HEK293 (cell line): ENCODE measurements around the gene KRTAP5-9.
"Not testable (repeated sequence)": the region's sequence is repeated elsewhere in the genome, so short reads cannot be mapped to it uniquely, and the experiment has no call there.

Source experiments
- BCL11A ChIP-seq: fragments of 450-650 bp; formaldehyde crosslinking; IDR thresholded peaks from 2 replicates; pipeline ENCODE4 v1.5.1; 2016; ENCODE audit warnings: low read depth, missing biosample characterization, missing genetic modification characterization
- CTCF ChIP-seq: fragments of 450-650 bp; formaldehyde crosslinking; IDR thresholded peaks from 2 replicates; pipeline ENCODE4 v1.5.1; 2016; ENCODE audit warnings: missing biosample characterization, missing genetic modification characterization
- KLF16 ChIP-seq: fragments of 450-650 bp; formaldehyde crosslinking; IDR thresholded peaks from 2 replicates; pipeline ENCODE4 v1.5.1; 2017; ENCODE audit warnings: missing biosample characterization, missing genetic modification characterization
- KLF17 ChIP-seq: fragments of 450-650 bp; formaldehyde crosslinking; IDR thresholded peaks from 2 replicates; pipeline ENCODE4 v1.5.1; 2016; ENCODE audit warnings: missing biosample characterization, missing genetic modification characterization
- REST ChIP-seq: fragments of 450-650 bp; formaldehyde crosslinking; IDR thresholded peaks from 2 replicates; pipeline ENCODE4 v1.5.1; 2016; ENCODE audit warnings: missing biosample characterization, missing genetic modification characterization
- YY1 ChIP-seq: fragments of 450-650 bp; formaldehyde crosslinking; IDR thresholded peaks from 2 replicates; pipeline ENCODE4 v1.5.1; 2018; ENCODE audit warnings: missing biosample characterization, missing genetic modification characterization
- ZNF239 ChIP-seq: fragments of 450-650 bp; formaldehyde crosslinking; IDR thresholded peaks from 2 replicates; pipeline ENCODE4 v1.5.1; 2016; ENCODE audit warnings: missing biosample characterization, missing genetic modification characterization
- ZNF266 ChIP-seq: fragments of 450-650 bp; formaldehyde crosslinking; IDR thresholded peaks from 2 replicates; pipeline ENCODE4 v1.5.1; 2016; ENCODE audit warnings: missing biosample characterization, missing genetic modification characterization, low read depth
- ZNF398 ChIP-seq: fragments of 450-650 bp; formaldehyde crosslinking; IDR thresholded peaks from 2 replicates; pipeline ENCODE4 v1.5.1; 2017; ENCODE audit warnings: missing biosample characterization, missing genetic modification characterization
- ZNF416 ChIP-seq: fragments of 450-650 bp; formaldehyde crosslinking; IDR thresholded peaks from 2 replicates; pipeline ENCODE4 v1.5.1; 2016; ENCODE audit warnings: missing biosample characterization, missing genetic modification characterization
- ZNF514 ChIP-seq: fragments of 450-650 bp; formaldehyde crosslinking; IDR thresholded peaks from 2 replicates; pipeline ENCODE4 v1.5.1; 2016; ENCODE audit warnings: missing biosample characterization, missing genetic modification characterization
- ZNF623 ChIP-seq: fragments of 450-650 bp; formaldehyde crosslinking; IDR thresholded peaks from 2 replicates; pipeline ENCODE4 v1.5.1; 2016; ENCODE audit warnings: missing biosample characterization, missing genetic modification characterization
- TF ChIP-seq, protein P1 (sequence below): fragments of 450-650 bp; formaldehyde crosslinking; IDR thresholded peaks from 2 replicates; pipeline ENCODE4 v1.5.1; 2016; ENCODE audit warnings: missing biosample characterization, missing genetic modification characterization, borderline replicate concordance

- TF ChIP-seq CTCF; KLF16 (tag by site-specific recombination); KLF17 (tag by site-specific recombination); ZNF266 (tag by site-specific recombination); BCL11A (tag by site-specific recombination); ZNF623; ZNF416 (tag by site-specific recombination); YY1 (tag by site-specific recombination); REST; ZNF398 (tag by site-specific recombination); ZNF239; ZNF514 (tag by site-specific recombination): not testable (repeated sequence)
- TF ChIP-seq, protein P1, sequence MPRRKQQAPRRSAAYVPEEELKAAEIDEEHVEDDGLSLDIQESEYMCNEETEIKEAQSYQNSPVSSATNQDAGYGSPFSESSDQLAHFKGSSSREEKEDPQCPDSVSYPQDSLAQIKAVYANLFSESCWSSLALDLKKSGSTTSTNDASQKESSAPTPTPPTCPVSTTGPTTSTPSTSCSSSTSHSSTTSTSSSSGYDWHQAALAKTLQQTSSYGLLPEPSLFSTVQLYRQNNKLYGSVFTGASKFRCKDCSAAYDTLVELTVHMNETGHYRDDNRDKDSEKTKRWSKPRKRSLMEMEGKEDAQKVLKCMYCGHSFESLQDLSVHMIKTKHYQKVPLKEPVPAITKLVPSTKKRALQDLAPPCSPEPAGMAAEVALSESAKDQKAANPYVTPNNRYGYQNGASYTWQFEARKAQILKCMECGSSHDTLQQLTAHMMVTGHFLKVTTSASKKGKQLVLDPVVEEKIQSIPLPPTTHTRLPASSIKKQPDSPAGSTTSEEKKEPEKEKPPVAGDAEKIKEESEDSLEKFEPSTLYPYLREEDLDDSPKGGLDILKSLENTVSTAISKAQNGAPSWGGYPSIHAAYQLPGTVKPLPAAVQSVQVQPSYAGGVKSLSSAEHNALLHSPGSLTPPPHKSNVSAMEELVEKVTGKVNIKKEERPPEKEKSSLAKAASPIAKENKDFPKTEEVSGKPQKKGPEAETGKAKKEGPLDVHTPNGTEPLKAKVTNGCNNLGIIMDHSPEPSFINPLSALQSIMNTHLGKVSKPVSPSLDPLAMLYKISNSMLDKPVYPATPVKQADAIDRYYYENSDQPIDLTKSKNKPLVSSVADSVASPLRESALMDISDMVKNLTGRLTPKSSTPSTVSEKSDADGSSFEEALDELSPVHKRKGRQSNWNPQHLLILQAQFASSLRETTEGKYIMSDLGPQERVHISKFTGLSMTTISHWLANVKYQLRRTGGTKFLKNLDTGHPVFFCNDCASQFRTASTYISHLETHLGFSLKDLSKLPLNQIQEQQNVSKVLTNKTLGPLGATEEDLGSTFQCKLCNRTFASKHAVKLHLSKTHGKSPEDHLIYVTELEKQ (tag by site-specific recombination) = not testable (repeated sequence)
Observed at GRCh38 chr11:71540521-71541304, 7.5 kb upstream of the KRTAP5-9 start.
